CD14-positive monocyte (primary cell): ENCODE measurements around the gene OR1J4. TPM values are rescaled to one million over a fixed set of nuclear protein-coding genes. Genes with fewer than 3 reads are reported as not detected.

ENCODE experiments used
- DNase-seq, 3 donors: peaks; one replicate each; pipeline ENCODE4 v3.0.0-alpha.2; 2011 to 2022
- H2AFZ ChIP-seq: 2 replicates; pipeline ENCODE4 v1.6.0; 2012; ENCODE audit warnings: mild to moderate bottlenecking, low read depth, low read length, inconsistent platforms; ENCODE audit not compliant: insufficient read depth, poor library complexity, severe bottlenecking
- H3K27ac ChIP-seq, 2 donors: 1 replicate in 1 of 2; 2 replicates in 1 of 2; pipeline ENCODE4 v1.5.1; 2012 to 2013; ENCODE audit warnings: low read length in 2 of 2, control low read depth in 1 of 2, inconsistent platforms in 1 of 2, low read depth in 1 of 2, mild to moderate bottlenecking in 1 of 2
- H3K27me3 ChIP-seq, 2 donors: one replicate each; pipeline versions ENCODE4 v1.6.0 to v1.6.1; 2011 to 2013; ENCODE audit warnings: low read length in 2 of 2; ENCODE audit not compliant: control insufficient read depth in 2 of 2, insufficient read depth in 2 of 2
- H3K36me3 ChIP-seq, 2 donors: replicated peaks in 1 of 2; 1 replicate in 1 of 2; 2 replicates in 1 of 2; pipeline versions ENCODE4 v1.5.1 to v1.6.1; 2012 to 2013; ENCODE audit warnings: low read length in 2 of 2, control low read depth in 1 of 2, inconsistent platforms in 1 of 2, mild to moderate bottlenecking in 1 of 2; ENCODE audit not compliant: insufficient read depth in 2 of 2, control insufficient read depth in 1 of 2
- H3K4me1 ChIP-seq, 2 donors: 1 replicate in 1 of 2; 2 replicates in 1 of 2; pipeline versions ENCODE4 v1.5.1 to v1.6.1; 2012 to 2013; ENCODE audit warnings: low read length in 2 of 2, control low read depth in 1 of 2, inconsistent platforms in 1 of 2, mild to moderate bottlenecking in 1 of 2, moderate library complexity in 1 of 2; ENCODE audit not compliant: insufficient read depth in 2 of 2, control insufficient read depth in 1 of 2
- H3K4me2 ChIP-seq: replicated peaks from 2 replicates; pipeline ENCODE3; 2012; ENCODE audit warnings: low read length, moderate library complexity, mild to moderate bottlenecking; ENCODE audit not compliant: poor library complexity, severe bottlenecking; ENCODE audit errors: extremely low read depth
- H3K4me3 ChIP-seq, 3 experiments: fragments of 200-600 bp in 1 of 3; sonication (generic) in 1 of 3; replicated peaks in 1 of 3; 1 replicate in 2 of 3; 2 replicates in 1 of 3; pipeline ENCODE4 v1.5.1; 2011 to 2013; ENCODE audit warnings: low read length in 3 of 3, mild to moderate bottlenecking in 3 of 3, control low read depth in 2 of 3, low read depth in 2 of 3, inconsistent platforms in 1 of 3, moderate library complexity in 1 of 3
- H3K79me2 ChIP-seq: 2 replicates; pipeline ENCODE4 v1.6.0; 2012; ENCODE audit warnings: mild to moderate bottlenecking, control low read depth, inconsistent platforms, low read length, moderate library complexity; ENCODE audit not compliant: insufficient read depth
- H3K9ac ChIP-seq: 2 replicates; pipeline ENCODE4 v1.6.0; 2017; ENCODE audit warnings: low read length, mild to moderate bottlenecking; ENCODE audit not compliant: insufficient read depth, poor library complexity, severe bottlenecking
- H3K9me3 ChIP-seq, 2 donors: replicated peaks in 1 of 2; 1 replicate in 1 of 2; 2 replicates in 1 of 2; pipeline versions ENCODE4 v1.5.1 to v1.6.1; 2012 to 2013; ENCODE audit warnings: low read length in 2 of 2, control low read depth in 1 of 2; ENCODE audit not compliant: control insufficient read depth in 1 of 2, insufficient read depth in 1 of 2
- H4K20me1 ChIP-seq: 2 replicates; pipeline ENCODE4 v1.6.0; 2012; ENCODE audit warnings: mild to moderate bottlenecking, low read length, control low read depth, moderate library complexity; ENCODE audit not compliant: insufficient read depth
- H3K27ac Mint-ChIP-seq, 7 donors: one replicate each; pipeline ENCODE4 v1.8.0; 2020; ENCODE audit warnings: mild to moderate bottlenecking in 7 of 7, mixed read lengths in 7 of 7, moderate library complexity in 6 of 7, inconsistent platforms in 2 of 7
- H3K27me3 Mint-ChIP-seq, 3 donors: one replicate each; pipeline ENCODE4 v1.8.0; 2021 to 2022; ENCODE audit warnings: low read depth in 3 of 3, mild to moderate bottlenecking in 3 of 3, mixed read lengths in 3 of 3, moderate library complexity in 3 of 3, inconsistent platforms in 1 of 3
- H3K36me3 Mint-ChIP-seq, 2 donors: one replicate each; pipeline ENCODE4 v1.8.0; 2020; ENCODE audit warnings: mixed read lengths in 2 of 2, inconsistent platforms in 1 of 2, mild to moderate bottlenecking in 1 of 2
- H3K4me1 Mint-ChIP-seq: one replicate; pipeline ENCODE4 v1.8.0; 2020; ENCODE audit warnings: mild to moderate bottlenecking, mixed read lengths
- H3K4me3 Mint-ChIP-seq, 2 donors: one replicate each; pipeline ENCODE4 v1.8.0; 2020; ENCODE audit warnings: mild to moderate bottlenecking in 2 of 2, mixed read lengths in 2 of 2, moderate library complexity in 1 of 2
- H3K9me3 Mint-ChIP-seq, 7 donors: one replicate each; pipeline ENCODE4 v1.8.0; 2020 to 2022; ENCODE audit warnings: mixed read lengths in 7 of 7, mild to moderate bottlenecking in 6 of 7, moderate library complexity in 6 of 7, inconsistent platforms in 2 of 7
- WGBS: methylation state at CpG from one replicate; pipeline ENCODE4 v1.1.5; 2013; ENCODE audit warnings: missing lambda C conversion rate; ENCODE audit not compliant: insufficient coverage; 5-methylcytosine and 5-hydroxymethylcytosine counted together
- intact Hi-C, 2 donors: fragments of 100-400 bp; cut with micrococcal nuclease; formaldehyde crosslinking; loops; one replicate each; pipeline versions ENCODE4 v1.15.0 to v1.15.1; 2023
- polyA plus RNA-seq, 3 donors: library from polyadenylated mRNA; depleted of rRNA in 1 of 3; unstranded in 2 of 3; stranded (reverse) in 1 of 3; fragments of 300-500 nt in 2 of 3; fragments of >200 nt in 1 of 3; fragmentation: Illumina TruSeq in 2 of 3; gene quantifications; 1 replicate in 2 of 3; 2 replicates in 1 of 3; pipeline ENCODE4 v1.2.3, GENCODE V29; 2012 to 2021
- TF ChIP-seq, protein P1 (sequence below): fragments of 200-600 bp; IDR thresholded peaks from one replicate; pipeline ENCODE4 v1.8.0; 2022; ENCODE audit warnings: antibody characterized with exemption, mild to moderate bottlenecking

The OR1J4 gene
- polyA plus RNA-seq, 3 donors, result not detected

GRCh38 chr9:122510502-122510901 is 8.4 kb upstream of the OR1J4 start, which contains the start of gene OR1J2:
Gene OR1J2, plus strand, starts transcription at chr9:122510802. Its CDS starts 0 bp downstream, at chr9:122510802.
- no peaks in the 10 kb centered on the region for H3K4me1 Mint-ChIP-seq
- Histone ChIP-seq H3K4me3 (no peak within 1 kb of the TSS), H3K4me2 (no peak within 1 kb of the TSS), H3K9me3 (no peaks in the 10 kb centered on the region), H3K27ac (no peak within 1 kb of the TSS), H2AFZ (no peak within 1 kb of the TSS), H3K9ac (no peak within 1 kb of the TSS), H3K4me1 (no peaks in the 10 kb centered on the region), H3K79me2 (no peaks in the 10 kb centered on the region), H4K20me1 (no peaks in the 10 kb centered on the region), H3K36me3 (no peaks in the 10 kb centered on the region), H3K27me3 (peaks cover 0 to 5% of the 10 kb centered on the region in 2 donors)
- H3K27ac Mint-ChIP-seq, result no peak within 1 kb of the TSS
- TF ChIP-seq, protein P1, sequence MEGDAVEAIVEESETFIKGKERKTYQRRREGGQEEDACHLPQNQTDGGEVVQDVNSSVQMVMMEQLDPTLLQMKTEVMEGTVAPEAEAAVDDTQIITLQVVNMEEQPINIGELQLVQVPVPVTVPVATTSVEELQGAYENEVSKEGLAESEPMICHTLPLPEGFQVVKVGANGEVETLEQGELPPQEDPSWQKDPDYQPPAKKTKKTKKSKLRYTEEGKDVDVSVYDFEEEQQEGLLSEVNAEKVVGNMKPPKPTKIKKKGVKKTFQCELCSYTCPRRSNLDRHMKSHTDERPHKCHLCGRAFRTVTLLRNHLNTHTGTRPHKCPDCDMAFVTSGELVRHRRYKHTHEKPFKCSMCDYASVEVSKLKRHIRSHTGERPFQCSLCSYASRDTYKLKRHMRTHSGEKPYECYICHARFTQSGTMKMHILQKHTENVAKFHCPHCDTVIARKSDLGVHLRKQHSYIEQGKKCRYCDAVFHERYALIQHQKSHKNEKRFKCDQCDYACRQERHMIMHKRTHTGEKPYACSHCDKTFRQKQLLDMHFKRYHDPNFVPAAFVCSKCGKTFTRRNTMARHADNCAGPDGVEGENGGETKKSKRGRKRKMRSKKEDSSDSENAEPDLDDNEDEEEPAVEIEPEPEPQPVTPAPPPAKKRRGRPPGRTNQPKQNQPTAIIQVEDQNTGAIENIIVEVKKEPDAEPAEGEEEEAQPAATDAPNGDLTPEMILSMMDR, result no peak
- intact Hi-C loops, result no loop called here
- no peaks in the 10 kb centered on the region for H3K36me3 Mint-ChIP-seq
- DNase-seq, result no peak
- peaks cover 7 to 15% (median 12%) of the 10 kb centered on the region in 3 donors for H3K27me3 Mint-ChIP-seq
- no peak within 1 kb of the TSS for H3K4me3 Mint-ChIP-seq
- WGBS, result 97% methylated on average over 5 of the region's 6 CpGs
- H3K9me3 Mint-ChIP-seq, result peaks cover 0 to 1% (median 0%) of the 10 kb centered on the region in 7 donors

DNA sequence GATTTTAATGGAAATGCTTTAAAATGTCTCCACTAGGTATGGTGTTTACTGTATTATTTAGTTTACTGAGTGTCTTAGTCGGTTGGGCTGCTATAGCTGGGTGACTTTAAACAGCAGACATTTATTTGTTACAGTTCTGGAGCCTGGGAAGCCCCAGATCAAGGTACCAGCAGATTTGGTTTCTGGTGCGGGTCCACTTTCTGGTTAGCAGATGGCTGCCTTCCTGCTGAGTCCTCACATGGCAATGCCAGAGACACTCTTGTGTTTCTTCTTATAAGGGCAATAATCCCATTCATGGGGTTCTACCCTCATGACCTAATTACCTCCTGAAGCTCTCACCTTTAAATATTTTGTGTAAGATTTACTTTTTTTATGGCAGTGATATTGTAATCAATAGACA is 715 bp upstream of the OR1J4 start:
- 81% methylated on average over 2 of the region's 2 CpGs for WGBS
- Histone ChIP-seq H3K4me3 (no peak overlapping the region), H3K4me2 (no peak overlapping the region), H2AFZ (no peak overlapping the region), H3K27me3 (peaks cover 0 to 3% of the 10 kb centered on the region in 2 donors), H3K4me1 (no peaks in the 10 kb centered on the region), H3K9me3 (no peaks in the 10 kb centered on the region), H3K79me2 (no peaks in the 10 kb centered on the region), H3K27ac (no peak overlapping the region), H4K20me1 (no peaks in the 10 kb centered on the region), H3K36me3 (no peaks in the 10 kb centered on the region), H3K9ac (no peak overlapping the region)
- Mint-ChIP-seq H3K27ac (no peak overlapping the region), H3K27me3 (peaks cover 3 to 10% (median 3%) of the 10 kb centered on the region in 3 donors), H3K9me3 (peaks cover 0 to 3% (median 0%) of the 10 kb centered on the region in 7 donors), H3K36me3 (no peaks in the 10 kb centered on the region), H3K4me3 (no peak overlapping the region), H3K4me1 (no peaks in the 10 kb centered on the region)
- no peak for DNase-seq
- intact Hi-C loops, result no loop called here
- TF ChIP-seq, protein P1, result no peak
